Dendritic cell treated with granulocyte-macrophage colony-stimulating factor and Interleukin-4, amounts not matched to agents 40 ng/mL and 50 ng/mL, for 4 days (primary cell): Measurements from ENCODE around the gene CIAO3.

Experiments used
- H3K27ac Mint-ChIP-seq: one replicate; pipeline ENCODE4 v1.8.0; 2022; ENCODE audit warnings: mild to moderate bottlenecking, mixed read lengths
- H3K27me3 Mint-ChIP-seq: one replicate; pipeline ENCODE4 v1.8.0; 2022; ENCODE audit warnings: mild to moderate bottlenecking, mixed read lengths
- H3K36me3 Mint-ChIP-seq: one replicate; pipeline ENCODE4 v1.8.0; 2022; ENCODE audit warnings: low read depth, mixed read lengths
- H3K4me1 Mint-ChIP-seq: one replicate; pipeline ENCODE4 v1.8.0; 2022; ENCODE audit warnings: low read depth, mixed read lengths
- H3K4me3 Mint-ChIP-seq: one replicate; pipeline ENCODE4 v1.8.0; 2022; ENCODE audit warnings: mild to moderate bottlenecking, moderate library complexity, mixed read lengths
- H3K9me3 Mint-ChIP-seq: one replicate; pipeline ENCODE4 v1.8.0; 2022; ENCODE audit warnings: mixed read lengths
- intact Hi-C: fragments of 100-400 bp; cut with micrococcal nuclease; formaldehyde crosslinking; loops from one replicate; pipeline ENCODE4 v1.15.0; 2022

Gene CIAO3

GRCh38 chr16:729768-730665 is 10.8 kb downstream of the CIAO3 start:
- Mint-ChIP-seq H3K36me3 (peaks cover 47% of the 10 kb centered on the region), H3K9me3 (no peaks in the 10 kb centered on the region), H3K4me1 (peaks cover 3% of the 10 kb centered on the region), H3K4me3 (no peak overlapping the region), H3K27ac (no peak overlapping the region), H3K27me3 (peaks cover 29% of the 10 kb centered on the region)
- intact Hi-C loops = no loop called here

GRCh38 chr16:728890-729744 is 11.7 kb downstream of the CIAO3 start:
- peaks cover 38% of the 10 kb centered on the region for H3K36me3 Mint-ChIP-seq
- peaks cover 31% of the 10 kb centered on the region for H3K27me3 Mint-ChIP-seq
- H3K9me3 Mint-ChIP-seq = no peaks in the 10 kb centered on the region
- H3K4me1 Mint-ChIP-seq = peaks cover 6% of the 10 kb centered on the region
- no peak overlapping the region for H3K4me3 Mint-ChIP-seq
- no peak overlapping the region for H3K27ac Mint-ChIP-seq
- intact Hi-C loops = no loop called here

- intact Hi-C loops = no loop called here
- Mint-ChIP-seq H3K27ac (no peak overlapping the region), H3K4me3 (peak overlapping the region; percentile 40)
Observed at GRCh38 chr16:728131-728889, 12.5 kb downstream of the CIAO3 start.

GRCh38 chr16:727291-727977 is 13.4 kb downstream of the CIAO3 start:
- intact Hi-C loops = no loop called here
- H3K4me1 Mint-ChIP-seq = peaks cover 13% of the 10 kb centered on the region

More at GRCh38 chr16:728131-728889, 12.5 kb downstream of the CIAO3 start:
- peaks cover 6% of the 10 kb centered on the region for H3K4me1 Mint-ChIP-seq
- no peaks in the 10 kb centered on the region for H3K9me3 Mint-ChIP-seq
- peaks cover 35% of the 10 kb centered on the region for H3K36me3 Mint-ChIP-seq
- H3K27me3 Mint-ChIP-seq = peaks cover 31% of the 10 kb centered on the region

GRCh38 chr16:726438-727290 is 14.1 kb downstream of the CIAO3 start, which contains the start of the genes CCDC78 and HAGHL:
Gene CCDC78 (minus strand): TSS chr16:726443. CDS start chr16:726367, 76 bp downstream.
Gene HAGHL (plus strand): TSS chr16:727106. CDS start chr16:727510, 404 bp downstream.
- H3K27me3 Mint-ChIP-seq = peaks cover 31% of the 10 kb centered on the region
- H3K9me3 Mint-ChIP-seq = no peaks in the 10 kb centered on the region
- H3K27ac Mint-ChIP-seq = no peak within 1 kb of the TSS
- H3K4me1 Mint-ChIP-seq = peaks cover 20% of the 10 kb centered on the region
- intact Hi-C loops = no loop called here
- peak within 1 kb of the TSS; percentile 73 for H3K4me3 Mint-ChIP-seq
- H3K36me3 Mint-ChIP-seq = peaks cover 29% of the 10 kb centered on the region

More at GRCh38 chr16:727291-727977, 13.4 kb downstream of the CIAO3 start:
- H3K36me3 Mint-ChIP-seq = peaks cover 35% of the 10 kb centered on the region
- H3K4me3 Mint-ChIP-seq = peak overlapping the region; percentile 64
- no peaks in the 10 kb centered on the region for H3K9me3 Mint-ChIP-seq
- peaks cover 31% of the 10 kb centered on the region for H3K27me3 Mint-ChIP-seq
- no peak overlapping the region for H3K27ac Mint-ChIP-seq

GRCh38 chr16:726188-726437 is 14.7 kb downstream of the CIAO3 start:
- peaks cover 31% of the 10 kb centered on the region for H3K27me3 Mint-ChIP-seq
- no peaks in the 10 kb centered on the region for H3K9me3 Mint-ChIP-seq
- intact Hi-C loops = no loop called here
- H3K36me3 Mint-ChIP-seq = peaks cover 25% of the 10 kb centered on the region
- H3K4me1 Mint-ChIP-seq = peaks cover 21% of the 10 kb centered on the region
- peak overlapping the region; percentile 73 for H3K4me3 Mint-ChIP-seq
- no peak overlapping the region for H3K27ac Mint-ChIP-seq

- Mint-ChIP-seq H3K36me3 (peaks cover 25% of the 10 kb centered on the region), H3K9me3 (no peaks in the 10 kb centered on the region), H3K27me3 (peaks cover 31% of the 10 kb centered on the region), H3K27ac (no peak overlapping the region), H3K4me1 (peaks cover 21% of the 10 kb centered on the region), H3K4me3 (no peak overlapping the region)
- intact Hi-C loops = no loop called here
Observed at GRCh38 chr16:725463-726187, 15.2 kb downstream of the CIAO3 start.

- Mint-ChIP-seq H3K4me3 (no peak overlapping the region), H3K27me3 (peaks cover 31% of the 10 kb centered on the region), H3K9me3 (no peaks in the 10 kb centered on the region), H3K4me1 (peaks cover 27% of the 10 kb centered on the region), H3K27ac (no peak overlapping the region), H3K36me3 (peaks cover 24% of the 10 kb centered on the region)
- intact Hi-C loops = no loop called here
Observed at GRCh38 chr16:725041-725376, 15.8 kb downstream of the CIAO3 start.

- H3K36me3 Mint-ChIP-seq = peaks cover 18% of the 10 kb centered on the region
- intact Hi-C loops = no loop called here
- H3K27me3 Mint-ChIP-seq = peaks cover 30% of the 10 kb centered on the region
- H3K4me1 Mint-ChIP-seq = peaks cover 32% of the 10 kb centered on the region
- H3K9me3 Mint-ChIP-seq = no peaks in the 10 kb centered on the region
- H3K27ac Mint-ChIP-seq = no peak overlapping the region
- H3K4me3 Mint-ChIP-seq = no peak overlapping the region
Observed at GRCh38 chr16:724188-725040, 16.4 kb downstream of the CIAO3 start.

- no peak overlapping the region for H3K4me3 Mint-ChIP-seq
- no peaks in the 10 kb centered on the region for H3K9me3 Mint-ChIP-seq
- peaks cover 15% of the 10 kb centered on the region for H3K36me3 Mint-ChIP-seq
- H3K4me1 Mint-ChIP-seq = peaks cover 39% of the 10 kb centered on the region
- peaks cover 34% of the 10 kb centered on the region for H3K27me3 Mint-ChIP-seq
- H3K27ac Mint-ChIP-seq = no peak overlapping the region
- intact Hi-C loops = no loop called here
Observed at GRCh38 chr16:723695-724094, 17.1 kb downstream of the CIAO3 start.

GRCh38 chr16:722835-723633 is 17.8 kb downstream of the CIAO3 start:
- Mint-ChIP-seq H3K9me3 (no peaks in the 10 kb centered on the region), H3K27ac (no peak overlapping the region), H3K4me1 (peaks cover 39% of the 10 kb centered on the region), H3K4me3 (no peak overlapping the region), H3K36me3 (peaks cover 15% of the 10 kb centered on the region), H3K27me3 (peaks cover 37% of the 10 kb centered on the region)
- intact Hi-C loops = no loop called here
